GM12878 (cell line): Measurements from ENCODE around the gene ATF6. TPM values are rescaled to one million over a fixed set of nuclear protein-coding genes. Genes with fewer than 3 reads are reported as not detected.

Experiments used
- ATAC-seq: fragments of 200-7000 bp; cut with Tn5 transposase; 3 replicates; pipeline ENCODE4 v1.9.1; 2020; ENCODE audit warnings: mild to moderate bottlenecking, moderate library complexity
- BruUV-seq: library from RNA; stranded (reverse); fragments of 400-500 nt; replicated peaks from 2 replicates; lab custom pipeline; 2021; lab: Mats Ljungman, UMichigan
- CTCF ChIA-PET: fragments of 300-600 bp; sonication (Branson Sonifier 250); formaldehyde crosslinking; extraction: SDS; loops from one replicate; lab custom pipeline; 2021; ENCODE audit warnings: inconsistent platforms; lab: Yijun Ruan, JAX
- POLR2A ChIA-PET: fragments of 350-600 bp; formaldehyde crosslinking; extraction: SDS; loops from one replicate; lab custom pipeline; 2021; ENCODE audit warnings: inconsistent platforms; lab: Charles Lee
- RAD21 ChIA-PET: fragments of 300-600 bp; sonication (Branson Sonifier 250); formaldehyde crosslinking; loops from one replicate; lab custom pipeline; 2023; ENCODE audit warnings: antibody characterized with exemption; ENCODE audit not compliant: unreplicated experiment; lab: Charles Lee
- SMC1A ChIA-PET: fragments of 300-600 bp; sonication (Branson Sonifier 250); formaldehyde crosslinking; loops from one replicate; lab custom pipeline; 2023; ENCODE audit not compliant: unreplicated experiment, uncharacterized antibody; lab: Charles Lee
- DNase-seq: peaks from one replicate; pipeline ENCODE4 v3.0.0-alpha.2; 2011; ENCODE audit warnings: low read depth, low spot score
- FAIRE-seq: peaks from 3 replicates; lab custom pipeline; 2011; peaks lifted over from hg19 to GRCh38; lab: Jason Lieb, UNC
- H2AFZ ChIP-seq: 2 replicates; pipeline ENCODE4 v1.6.0; 2011; ENCODE audit warnings: low read depth, low read length, control low read depth; ENCODE audit not compliant: control insufficient read depth
- H3K27ac ChIP-seq: 2 replicates; pipeline ENCODE4 v1.5.1; 2011; ENCODE audit warnings: control low read depth; ENCODE audit not compliant: control insufficient read depth, insufficient read depth
- H3K27me3 ChIP-seq, 2 experiments: replicated peaks in 1 of 2; 2 replicates each; pipeline versions ENCODE4 v1.6.0 to v1.6.1; 2011; ENCODE audit warnings: low read length in 1 of 2; ENCODE audit not compliant: control insufficient read depth in 2 of 2, insufficient read depth in 2 of 2
- H3K36me3 ChIP-seq, 2 experiments: 2 replicates each; pipeline ENCODE4 v1.5.1; 2011; ENCODE audit warnings: low read length in 1 of 2; ENCODE audit not compliant: control insufficient read depth in 2 of 2, insufficient read depth in 2 of 2
- H3K4me1 ChIP-seq: 2 replicates; pipeline ENCODE4 v1.6.1; 2011; ENCODE audit warnings: mild to moderate bottlenecking, low read length, moderate library complexity, mixed read lengths; ENCODE audit not compliant: control insufficient read depth, insufficient read depth
- H3K4me2 ChIP-seq: 2 replicates; pipeline ENCODE4 v1.6.0; 2011; ENCODE audit warnings: control low read depth; ENCODE audit not compliant: control insufficient read depth, insufficient read depth
- H3K4me3 ChIP-seq: fragments of 200-600 bp; sonication (generic); 2 replicates; pipeline ENCODE4 v1.5.1; 2016
- H3K79me2 ChIP-seq: 2 replicates; pipeline ENCODE4 v1.6.0; 2011; ENCODE audit warnings: low read length; ENCODE audit not compliant: control insufficient read depth, insufficient read depth
- H3K9ac ChIP-seq: 2 replicates; pipeline ENCODE4 v1.8.0; 2011; ENCODE audit warnings: low read length, control low read depth, mixed read lengths; ENCODE audit not compliant: control insufficient read depth, insufficient read depth
- H3K9me3 ChIP-seq: replicated peaks from 3 replicates; pipeline ENCODE4 v1.5.1; 2011; ENCODE audit warnings: mild to moderate bottlenecking, low read length; ENCODE audit not compliant: control insufficient read depth, insufficient read depth
- H4K20me1 ChIP-seq: 2 replicates; pipeline ENCODE4 v1.6.0; 2011; ENCODE audit not compliant: control insufficient read depth, insufficient read depth
- CBX5 ChIP-seq: sonication (generic); IDR thresholded peaks from 2 replicates; pipeline ENCODE4 v1.6.1; 2016; ENCODE audit warnings: low read depth, moderate library complexity, mild to moderate bottlenecking, inconsistent platforms
- CHD1 ChIP-seq: IDR thresholded peaks from 2 replicates; pipeline ENCODE4 v1.6.1; 2012; ENCODE audit warnings: low read depth, low read length, improper control_type of control experiment
- IKZF1 ChIP-seq: fragments of 450-650 bp; conservative IDR thresholded peaks from 2 replicates; pipeline ENCODE4 v1.6.1; 2017; ENCODE audit warnings: antibody characterized with exemption, mild to moderate bottlenecking
- KLF5 ChIP-seq: fragments of 450-650 bp; IDR thresholded peaks from 2 replicates; pipeline ENCODE4 v1.6.1; 2014; ENCODE audit warnings: mild to moderate bottlenecking; ENCODE audit not compliant: partially characterized antibody
- MLLT1 ChIP-seq: fragments of 450-650 bp; IDR thresholded peaks from 2 replicates; pipeline ENCODE4 v1.6.1; 2016; ENCODE audit warnings: mild to moderate bottlenecking
- MYC ChIP-seq: IDR thresholded peaks from 2 replicates; pipeline ENCODE4 v1.6.1; 2011; ENCODE audit warnings: mild to moderate bottlenecking, low read length, moderate library complexity, inconsistent platforms; ENCODE audit not compliant: insufficient read depth, insufficient replicate concordance, insufficient read length, severe bottlenecking
- NFIC ChIP-seq: IDR thresholded peaks from 2 replicates; pipeline ENCODE4 v1.6.1; 2012; ENCODE audit warnings: low read depth, mild to moderate bottlenecking, inconsistent platforms, low read length, moderate library complexity
- PAX8 ChIP-seq: fragments of 450-650 bp; IDR thresholded peaks from 2 replicates; pipeline ENCODE4 v1.6.1; 2017; ENCODE audit warnings: mild to moderate bottlenecking, moderate library complexity
- PML ChIP-seq: IDR thresholded peaks from 2 replicates; pipeline ENCODE4 v1.6.1; 2012; ENCODE audit warnings: low read length, inconsistent platforms
- RAD21 ChIP-seq: IDR thresholded peaks from 2 replicates; pipeline ENCODE4 v1.6.1; 2011; ENCODE audit warnings: mild to moderate bottlenecking, low read depth, low read length, moderate library complexity; ENCODE audit not compliant: insufficient read depth
- SMAD5 ChIP-seq: IDR thresholded peaks from 2 replicates; pipeline ENCODE4 v1.6.1; 2016; ENCODE audit warnings: antibody characterized with exemption, low read depth
- TBL1XR1 ChIP-seq: IDR thresholded peaks from 2 replicates; pipeline ENCODE4 v1.6.1; 2012; ENCODE audit warnings: low read depth, low read length, improper control_type of control experiment
- WGBS: methylation state at CpG from one replicate; pipeline ENCODE4 v1.1.6; 2016; ENCODE audit warnings: low lambda C conversion rate; ENCODE audit not compliant: insufficient replicate concordance, insufficient coverage; ENCODE audit errors: missing lambda C conversion rate; 5-methylcytosine and 5-hydroxymethylcytosine counted together
- in situ Hi-C: fragments of 300-500 bp; cut with MboI; formaldehyde crosslinking; loops from 9 replicates; pipeline ENCODE4 v1.14.3; 2018; ENCODE audit warnings: mixed read lengths
- intact Hi-C: fragments of 100-400 bp; cut with micrococcal nuclease; formaldehyde crosslinking; loops from one replicate; pipeline ENCODE4 v1.14.2; 2022; ENCODE audit not compliant: unreplicated experiment
- polyA plus RNA-seq, 11 experiments: library from polyadenylated mRNA; depleted of rRNA in 4 of 11; unstranded in 6 of 11; stranded (reverse) in 5 of 11; fragments of >200 nt; fragmentation: Nextera tagmentation in 4 of 11; fragmentation: Illumina TruSeq in 1 of 11; extraction: Ambion mirVana in 4 of 11; extraction: Trizol in 1 of 11; gene quantifications; 1 replicate in 1 of 11; 2 replicates in 10 of 11; pipeline versions ENCODE4 v1.2.1 to v1.2.3, GENCODE V29; 2011 to 2016; ENCODE audit warnings: inconsistent platforms in 2 of 11, missing spikeins in 2 of 11, low read depth in 1 of 11
- total RNA-seq, 4 experiments: library from RNA; depleted of rRNA in 3 of 4; stranded (reverse); fragments of >200 nt in 3 of 4; fragmentation: Illumina TruSeq in 1 of 4; extraction: Trizol in 1 of 4; gene quantifications; 2 replicates each; pipeline versions ENCODE4 v1.2.1 to v1.2.3, GENCODE V29; 2013 to 2021
- TF ChIP-seq, protein P1 (sequence below): fragments of 450-650 bp; formaldehyde crosslinking; IDR thresholded peaks from 2 replicates; pipeline ENCODE4 v1.4.0; 2020; ENCODE audit warnings: mild to moderate bottlenecking, moderate library complexity
- TF ChIP-seq, protein P2 (sequence below): fragments of 450-650 bp; formaldehyde crosslinking; IDR thresholded peaks from 2 replicates; pipeline ENCODE4 v1.4.0; 2022; ENCODE audit warnings: mild to moderate bottlenecking, moderate library complexity

The ATF6 gene
- total and polyA plus RNA-seq, 10 of the 15 experiments (the other 5 are each of a cell fraction or from before 2014, with no cell fraction given): 7.8 to 24.3 (median 14.7) TPM

DNA sequence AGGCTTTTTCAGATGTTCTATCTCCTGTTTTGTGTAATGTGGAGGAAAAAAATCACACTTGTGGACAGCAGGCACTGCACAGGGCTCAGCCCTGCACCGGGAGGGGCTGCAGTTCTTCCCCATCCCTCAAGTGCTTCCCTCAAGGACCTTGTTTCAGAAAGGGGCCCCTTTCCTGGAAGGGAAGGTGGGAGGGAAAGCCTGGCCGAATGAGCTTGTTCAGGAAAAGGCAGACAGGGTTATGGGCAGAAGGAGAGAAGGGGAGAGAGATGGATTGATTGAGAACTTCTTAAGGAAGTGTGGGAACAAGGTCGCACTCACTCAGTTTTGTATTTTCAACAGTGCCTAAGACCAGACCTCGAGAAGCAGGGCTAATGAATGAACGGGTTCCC lies 216.4 kb downstream of the ATF6 start:
- FAIRE-seq (no peak), ATAC-seq (no peak), DNase-seq (no peak)
- Histone ChIP-seq H3K27ac (no peak overlapping the region), H3K4me1 (no peaks in the 10 kb centered on the region), H3K9ac (no peak overlapping the region), H3K9me3 (no peaks in the 10 kb centered on the region; the same call in 2 of the 3 replicates), H4K20me1 (no peaks in the 10 kb centered on the region), H3K79me2 (no peaks in the 10 kb centered on the region)
- intact Hi-C loops: no loop called here
- ChIA-PET RAD21 (no interaction called here), SMC1A (no interaction called here)
- TF ChIP-seq, protein P1, sequence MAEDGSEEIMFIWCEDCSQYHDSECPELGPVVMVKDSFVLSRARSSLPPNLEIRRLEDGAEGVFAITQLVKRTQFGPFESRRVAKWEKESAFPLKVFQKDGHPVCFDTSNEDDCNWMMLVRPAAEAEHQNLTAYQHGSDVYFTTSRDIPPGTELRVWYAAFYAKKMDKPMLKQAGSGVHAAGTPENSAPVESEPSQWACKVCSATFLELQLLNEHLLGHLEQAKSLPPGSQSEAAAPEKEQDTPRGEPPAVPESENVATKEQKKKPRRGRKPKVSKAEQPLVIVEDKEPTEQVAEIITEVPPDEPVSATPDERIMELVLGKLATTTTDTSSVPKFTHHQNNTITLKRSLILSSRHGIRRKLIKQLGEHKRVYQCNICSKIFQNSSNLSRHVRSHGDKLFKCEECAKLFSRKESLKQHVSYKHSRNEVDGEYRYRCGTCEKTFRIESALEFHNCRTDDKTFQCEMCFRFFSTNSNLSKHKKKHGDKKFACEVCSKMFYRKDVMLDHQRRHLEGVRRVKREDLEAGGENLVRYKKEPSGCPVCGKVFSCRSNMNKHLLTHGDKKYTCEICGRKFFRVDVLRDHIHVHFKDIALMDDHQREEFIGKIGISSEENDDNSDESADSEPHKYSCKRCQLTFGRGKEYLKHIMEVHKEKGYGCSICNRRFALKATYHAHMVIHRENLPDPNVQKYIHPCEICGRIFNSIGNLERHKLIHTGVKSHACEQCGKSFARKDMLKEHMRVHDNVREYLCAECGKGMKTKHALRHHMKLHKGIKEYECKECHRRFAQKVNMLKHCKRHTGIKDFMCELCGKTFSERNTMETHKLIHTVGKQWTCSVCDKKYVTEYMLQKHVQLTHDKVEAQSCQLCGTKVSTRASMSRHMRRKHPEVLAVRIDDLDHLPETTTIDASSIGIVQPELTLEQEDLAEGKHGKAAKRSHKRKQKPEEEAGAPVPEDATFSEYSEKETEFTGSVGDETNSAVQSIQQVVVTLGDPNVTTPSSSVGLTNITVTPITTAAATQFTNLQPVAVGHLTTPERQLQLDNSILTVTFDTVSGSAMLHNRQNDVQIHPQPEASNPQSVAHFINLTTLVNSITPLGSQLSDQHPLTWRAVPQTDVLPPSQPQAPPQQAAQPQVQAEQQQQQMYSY (CRISPR knock-in tag): no peak
- no peak for TF ChIP-seq CHD1
- TF ChIP-seq, protein P2, sequence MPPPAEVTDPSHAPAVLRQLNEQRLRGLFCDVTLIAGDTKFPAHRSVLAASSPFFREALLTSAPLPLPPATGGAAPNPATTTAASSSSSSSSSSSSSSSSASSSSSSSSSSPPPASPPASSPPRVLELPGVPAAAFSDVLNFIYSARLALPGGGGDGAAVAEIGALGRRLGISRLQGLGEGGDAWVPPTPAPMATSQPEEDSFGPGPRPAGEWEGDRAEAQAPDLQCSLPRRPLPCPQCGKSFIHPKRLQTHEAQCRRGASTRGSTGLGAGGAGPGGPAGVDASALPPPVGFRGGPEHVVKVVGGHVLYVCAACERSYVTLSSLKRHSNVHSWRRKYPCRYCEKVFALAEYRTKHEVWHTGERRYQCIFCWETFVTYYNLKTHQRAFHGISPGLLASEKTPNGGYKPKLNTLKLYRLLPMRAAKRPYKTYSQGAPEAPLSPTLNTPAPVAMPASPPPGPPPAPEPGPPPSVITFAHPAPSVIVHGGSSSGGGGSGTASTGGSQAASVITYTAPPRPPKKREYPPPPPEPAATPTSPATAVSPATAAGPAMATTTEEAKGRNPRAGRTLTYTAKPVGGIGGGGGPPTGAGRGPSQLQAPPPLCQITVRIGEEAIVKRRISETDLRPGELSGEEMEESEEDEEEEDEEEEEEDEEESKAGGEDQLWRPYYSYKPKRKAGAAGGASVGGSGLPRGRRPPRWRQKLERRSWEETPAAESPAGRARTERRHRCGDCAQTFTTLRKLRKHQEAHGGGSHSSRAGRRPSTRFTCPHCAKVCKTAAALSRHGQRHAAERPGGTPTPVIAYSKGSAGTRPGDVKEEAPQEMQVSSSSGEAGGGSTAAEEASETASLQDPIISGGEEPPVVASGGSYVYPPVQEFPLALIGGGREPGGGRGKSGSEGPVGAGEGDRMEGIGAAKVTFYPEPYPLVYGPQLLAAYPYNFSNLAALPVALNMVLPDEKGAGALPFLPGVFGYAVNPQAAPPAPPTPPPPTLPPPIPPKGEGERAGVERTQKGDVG (CRISPR knock-in tag): no peak
- no peak for TF ChIP-seq MLLT1
- no peak for TF ChIP-seq NFIC
- TF ChIP-seq PML: no peak
- no peak for TF ChIP-seq CBX5
- no peak for TF ChIP-seq MYC
- TF ChIP-seq TBL1XR1: no peak
- TF ChIP-seq IKZF1: no peak
- no peak for TF ChIP-seq RAD21
- no peak for TF ChIP-seq SMAD5
- TF ChIP-seq PAX8: no peak
- no peak for TF ChIP-seq KLF5
- TF ChIP-seq, all 136 proteins: peak for 0
- H3K27me3 ChIP-seq: peaks cover 0 to 4% of the 10 kb centered on the region in 2 experiments; a peak in 2 of 4 replicates
- H3K4me2 ChIP-seq: no peak overlapping the region
- CTCF ChIA-PET: no interaction called here
- no peak overlapping the region for H3K4me3 ChIP-seq
- 27% methylated on average over 5 of the region's 5 CpGs for WGBS
- POLR2A ChIA-PET: no interaction called here
- in situ Hi-C loops: no loop called here
- no TSS peak for BruUV-seq
- no peaks in the 10 kb centered on the region for H3K36me3 ChIP-seq
- H2AFZ ChIP-seq: no peak overlapping the region
